ENCODE results near the gene TGFBR3.

GRCh38 chr1:91730801-91731732 lies 154.9 kb downstream of the TGFBR3 start:
- TF ChIP-seq CTCF (IDR thresholded peaks at IDR 0.05) (no peak), SMAD4 (CRISPR knock-in tag; IDR thresholded peaks at IDR 0.05) (no peak), SMAD3 (CRISPR knock-in tag; IDR thresholded peaks at IDR 0.05; ENCODE audit: borderline replicate concordance) (no peak), ZNF423 (CRISPR knock-in tag; IDR thresholded peaks at IDR 0.05) (no peak), SP1 (CRISPR knock-in tag; conservative IDR thresholded peaks at IDR 0.05) (no peak), NR3C1 (CRISPR knock-in tag; conservative IDR thresholded peaks at IDR 0.05; ENCODE audit: low read depth) (no peak), USF1 (CRISPR knock-in tag; IDR thresholded peaks at IDR 0.05) (no peak), TCF7 (CRISPR knock-in tag; IDR thresholded peaks at IDR 0.05; ENCODE audit: low read depth) (no peak), ATF6 (CRISPR knock-in tag; IDR thresholded peaks at IDR 0.05) (no peak), MAX (CRISPR knock-in tag; IDR thresholded peaks at IDR 0.05) (no peak), FOXJ3 (CRISPR knock-in tag; IDR thresholded peaks at IDR 0.05; ENCODE audit: borderline replicate concordance) (no peak), MYBL2 (CRISPR knock-in tag; IDR thresholded peaks at IDR 0.05) (no peak), NR2C2 (CRISPR knock-in tag; IDR thresholded peaks at IDR 0.05) (no peak)
